ENCODE data around the gene ADGRV1. TPM values are rescaled to one million over a fixed set of nuclear protein-coding genes. Genes with fewer than 3 reads are reported as not detected.
A peak's percentile ranks its signal among the peaks of the same experiment; 100 is the strongest.

Gene ADGRV1
- total and polyA plus RNA-seq, 2 experiments from 2014 or later, result 15.5 to 19.6 TPM

GRCh38 chr5:90707698-90708097 is 149.1 kb downstream of the ADGRV1 start:
- no peaks in the 10 kb centered on the region for H3K27me3 ChIP-seq
- no peak overlapping the region for H3K4me3 ChIP-seq
- H3K4me1 ChIP-seq (ENCODE audit: low read depth), result no peaks in the 10 kb centered on the region
- TF ChIP-seq CTCF (IDR thresholded peaks at IDR 0.05; ENCODE audit: low read depth, low read length), result no peak
- no peak overlapping the region for H3K27ac ChIP-seq
- DNase-seq (ENCODE audit: low read depth in 1 of 2, low spot score in 1 of 2), result no peak
- H3K9me3 ChIP-seq (ENCODE audit: low read depth), result no peaks in the 10 kb centered on the region
- no peaks in the 10 kb centered on the region for H3K36me3 ChIP-seq

GRCh38 chr5:90709323-90710155 is 150.9 kb downstream of the ADGRV1 start:
- Histone ChIP-seq H3K4me3 (no peak overlapping the region), H3K36me3 (no peaks in the 10 kb centered on the region), H3K9me3 (ENCODE audit: low read depth) (no peaks in the 10 kb centered on the region), H3K27ac (no peak overlapping the region), H3K27me3 (no peaks in the 10 kb centered on the region), H3K4me1 (ENCODE audit: low read depth) (no peaks in the 10 kb centered on the region)
- peak; percentile 52 to 60 for DNase-seq (ENCODE audit: low read depth in 1 of 2, low spot score in 1 of 2)
- TF ChIP-seq CTCF (IDR thresholded peaks at IDR 0.05; ENCODE audit: low read depth, low read length), result peak; percentile 77

GRCh38 chr5:90718387-90718786 is 159.8 kb downstream of the ADGRV1 start:
- Histone ChIP-seq H3K27ac (no peak overlapping the region), H3K4me3 (no peak overlapping the region), H3K4me1 (ENCODE audit: low read depth) (no peaks in the 10 kb centered on the region), H3K36me3 (no peaks in the 10 kb centered on the region), H3K9me3 (ENCODE audit: low read depth) (no peaks in the 10 kb centered on the region), H3K27me3 (no peaks in the 10 kb centered on the region)
- DNase-seq (ENCODE audit: low read depth in 1 of 2, low spot score in 1 of 2), result no peak
- TF ChIP-seq CTCF (IDR thresholded peaks at IDR 0.05; ENCODE audit: low read depth, low read length), result no peak

GRCh38 chr5:90739567-90739966 is 181.0 kb downstream of the ADGRV1 start:
- no peak for DNase-seq (ENCODE audit: low read depth in 1 of 2, low spot score in 1 of 2)
- H3K27ac ChIP-seq, result no peak overlapping the region
- H3K36me3 ChIP-seq, result no peaks in the 10 kb centered on the region
- no peaks in the 10 kb centered on the region for H3K27me3 ChIP-seq
- TF ChIP-seq CTCF (IDR thresholded peaks at IDR 0.05; ENCODE audit: low read depth, low read length), result no peak
- H3K9me3 ChIP-seq (ENCODE audit: low read depth), result no peaks in the 10 kb centered on the region
- H3K4me1 ChIP-seq (ENCODE audit: low read depth), result no peaks in the 10 kb centered on the region
- no peak overlapping the region for H3K4me3 ChIP-seq

- Histone ChIP-seq H3K4me3 (no peak overlapping the region), H3K27ac (no peak overlapping the region), H3K4me1 (ENCODE audit: low read depth) (no peaks in the 10 kb centered on the region), H3K36me3 (no peaks in the 10 kb centered on the region), H3K9me3 (ENCODE audit: low read depth) (no peaks in the 10 kb centered on the region), H3K27me3 (no peaks in the 10 kb centered on the region)
- DNase-seq (ENCODE audit: low read depth in 1 of 2, low spot score in 1 of 2), result no peak
- TF ChIP-seq CTCF (IDR thresholded peaks at IDR 0.05; ENCODE audit: low read depth, low read length), result no peak
Measured at GRCh38 chr5:90740244-90740799, 181.7 kb downstream of the ADGRV1 start.
